Subcutaneous preadipocyte (primary cell): ENCODE results near the gene RORB. TPM values are rescaled to one million over a fixed set of nuclear protein-coding genes. Genes with fewer than 3 reads are reported as not detected.

Source experiments
- total RNA-seq: library from RNA; depleted of rRNA; stranded (reverse); fragments of >200 nt; gene quantifications from 2 replicates; pipeline ENCODE4 v1.2.3, GENCODE V29; 2012

Gene RORB
- total RNA-seq: 0.37 and 1.2 TPM in 2 replicates

GRCh38 chr9:74496819-74497747 lies at the start of gene RORB:
Gene RORB, plus strand, starts transcription at chr9:74497335. Its CDS starts 642 bp downstream, at chr9:74497977.

